Keratinocyte (primary cell): ENCODE data around the gene RGS8.

Source experiments
- CTCF ChIP-seq, 3 experiments: IDR thresholded peaks in 1 of 3; conservative IDR thresholded peaks in 1 of 3; optimal IDR thresholded peaks in 1 of 3; 2 replicates in 2 of 3; 3 replicates in 1 of 3; pipeline versions ENCODE3 to v1.5.1; 2011; ENCODE audit warnings: low read length in 3 of 3, mild to moderate bottlenecking in 3 of 3, moderate library complexity in 2 of 3, control low read depth in 1 of 3, inconsistent platforms in 1 of 3; ENCODE audit not compliant: insufficient read depth in 2 of 3; ENCODE audit errors: extremely low read depth in 1 of 3
- EZH2 ChIP-seq: IDR thresholded peaks from one replicate; pipeline ENCODE4 v1.6.1; 2012; ENCODE audit warnings: inconsistent platforms, mild to moderate bottlenecking, low read length, moderate library complexity

- TF ChIP-seq EZH2 (no peak), CTCF (optimal IDR thresholded peaks at IDR 0.05 in 1 of 3, IDR thresholded peaks at IDR 0.05 in 1 of 3, conservative IDR thresholded peaks at IDR 0.05 in 1 of 3; ENCODE audit: extremely low read depth in 1 of 3, insufficient read depth in 2 of 3, low read length in 3 of 3) (no peak)
These were observed 4.2 kb upstream of the RGS8 start for GRCh38 chr1:182688436-182689205.
